ENCODE data around the gene CFDP1. TPM values are rescaled to one million over a fixed set of nuclear protein-coding genes. Genes with fewer than 3 reads are reported as not detected.
"Not testable (repeated sequence)": the region's sequence is repeated elsewhere in the genome, so short reads cannot be mapped to it uniquely, and the experiment has no call there.

Gene CFDP1
- total RNA-seq, 1 experiment from 2014 or later, result 32.1 TPM

DNA sequence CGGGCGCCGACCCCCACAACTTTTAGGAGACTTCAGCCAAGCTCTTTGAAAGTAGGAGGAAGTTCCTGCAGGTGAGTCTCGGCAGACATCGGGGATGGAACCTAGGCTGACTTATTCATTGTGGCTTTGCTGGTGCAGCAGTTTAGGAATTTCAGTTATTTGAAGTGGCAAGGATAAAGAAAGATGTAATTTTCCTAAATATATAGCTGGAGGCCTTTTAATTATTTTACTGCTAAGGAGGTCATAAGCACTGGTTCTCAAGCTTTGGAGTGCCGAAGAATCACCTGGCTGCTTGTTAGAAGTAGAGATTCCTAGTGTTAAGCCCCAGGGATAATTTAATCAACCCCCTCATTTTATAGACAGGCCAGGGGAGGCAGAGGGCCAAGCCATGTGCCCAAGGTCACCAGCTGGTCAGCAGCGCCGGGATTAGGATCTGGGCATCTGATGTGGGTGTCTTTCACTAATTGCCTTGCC is 152.9 kb downstream of the CFDP1 start:
- ChIA-PET POLR2A (ENCODE audit: unreplicated experiment) (no interaction called here), CTCF (no interaction called here)
- Histone ChIP-seq H3F3A (ENCODE audit: low read length, unreplicated experiment) (no peaks in the 10 kb centered on the region), H3K27me3 (ENCODE audit: low read length) (no peaks in the 10 kb centered on the region), H2AFZ (ENCODE audit: low read length) (no peak overlapping the region), H3K4me1 (ENCODE audit: insufficient read depth, low read length) (peaks cover 6% of the 10 kb centered on the region; the same call in 1 of the 2 replicates), H3K9me2 (replicated peaks; ENCODE audit: low read length) (no peaks in the 10 kb centered on the region), H3K36me3 (ENCODE audit: low read depth, low read length) (no peaks in the 10 kb centered on the region), H3K4me2 (ENCODE audit: low read length) (no peak overlapping the region), H3K79me2 (ENCODE audit: low read length) (no peaks in the 10 kb centered on the region), H3K27ac (ENCODE audit: low read length) (no peak overlapping the region), H4K20me1 (ENCODE audit: low read length) (no peaks in the 10 kb centered on the region), H3K9ac (ENCODE audit: low read length) (no peak overlapping the region), H3K9me3 (ENCODE audit: low read length) (no peaks in the 10 kb centered on the region), H3K4me3 (ENCODE audit: low read length) (no peak overlapping the region)
- ATAC-seq, result no peak
- BruUV-seq (replicated peaks), result no TSS peak
- TF ChIP-seq CTCF (conservative IDR thresholded peaks at IDR 0.05; ENCODE audit: low read depth, low read length) (no peak), EZH2 (IDR thresholded peaks at IDR 0.05; ENCODE audit: low read length, unreplicated experiment) (no peak), EZH2phosphoT487 (IDR thresholded peaks at IDR 0.05; ENCODE audit: borderline replicate concordance, low read length) (no peak)
- DNase-seq, result no peak
- intact Hi-C loops (cut with micrococcal nuclease), result no loop called here

DNA sequence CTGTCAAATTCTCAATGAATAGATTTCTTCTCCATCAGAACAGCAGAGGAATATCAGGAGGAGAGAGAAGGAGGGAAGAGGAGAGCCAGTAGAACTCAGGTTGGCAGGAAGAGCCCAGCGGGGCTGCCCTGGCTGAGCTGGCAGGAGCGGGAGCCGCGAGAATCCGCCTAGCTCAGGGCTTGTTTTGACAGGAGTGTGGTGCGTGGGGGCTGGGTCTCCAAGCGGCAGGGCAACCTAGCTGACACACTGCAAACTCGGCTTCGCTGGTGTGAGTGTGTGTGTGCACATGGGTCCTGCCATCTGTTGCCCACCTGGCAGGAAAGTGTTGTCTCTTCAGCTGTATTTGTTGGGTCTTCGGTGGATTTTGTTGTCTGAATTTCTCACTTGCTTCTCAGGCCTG is 154.0 kb downstream of the CFDP1 start:
- no peak overlapping the region for H3K4me3 ChIP-seq (ENCODE audit: low read length)
- no peaks in the 10 kb centered on the region for H3K27me3 ChIP-seq (ENCODE audit: low read length)
- H3F3A ChIP-seq (ENCODE audit: low read length, unreplicated experiment), result no peaks in the 10 kb centered on the region
- intact Hi-C loops (cut with micrococcal nuclease), result no loop called here
- no peak for TF ChIP-seq EZH2phosphoT487 (IDR thresholded peaks at IDR 0.05; ENCODE audit: borderline replicate concordance, low read length)
- TF ChIP-seq CTCF (conservative IDR thresholded peaks at IDR 0.05; ENCODE audit: low read depth, low read length), result no peak
- no peak for TF ChIP-seq EZH2 (IDR thresholded peaks at IDR 0.05; ENCODE audit: low read length, unreplicated experiment)
- BruUV-seq (replicated peaks), result no TSS peak
- no peaks in the 10 kb centered on the region for H3K36me3 ChIP-seq (ENCODE audit: low read depth, low read length)
- DNase-seq (peak; percentile 34), ATAC-seq (peak; percentile 56)
- H3K27ac ChIP-seq (ENCODE audit: low read length), result no peak overlapping the region
- H3K4me2 ChIP-seq (ENCODE audit: low read length), result peak overlapping the region; percentile 40
- ChIA-PET POLR2A (ENCODE audit: unreplicated experiment) (no interaction called here), CTCF (no interaction called here)
- no peak overlapping the region for H3K9ac ChIP-seq (ENCODE audit: low read length)
- H2AFZ ChIP-seq (ENCODE audit: low read length), result peak overlapping the region; percentile 55; the same call in 1 of the 2 replicates
- H3K4me1 ChIP-seq (ENCODE audit: insufficient read depth, low read length), result peaks cover 6% of the 10 kb centered on the region; the same call in 1 of the 2 replicates
- no peaks in the 10 kb centered on the region for H3K79me2 ChIP-seq (ENCODE audit: low read length)
- no peaks in the 10 kb centered on the region for H3K9me3 ChIP-seq (ENCODE audit: low read length)
- no peaks in the 10 kb centered on the region for H4K20me1 ChIP-seq (ENCODE audit: low read length)
- H3K9me2 ChIP-seq (replicated peaks; ENCODE audit: low read length), result no peaks in the 10 kb centered on the region

DNA sequence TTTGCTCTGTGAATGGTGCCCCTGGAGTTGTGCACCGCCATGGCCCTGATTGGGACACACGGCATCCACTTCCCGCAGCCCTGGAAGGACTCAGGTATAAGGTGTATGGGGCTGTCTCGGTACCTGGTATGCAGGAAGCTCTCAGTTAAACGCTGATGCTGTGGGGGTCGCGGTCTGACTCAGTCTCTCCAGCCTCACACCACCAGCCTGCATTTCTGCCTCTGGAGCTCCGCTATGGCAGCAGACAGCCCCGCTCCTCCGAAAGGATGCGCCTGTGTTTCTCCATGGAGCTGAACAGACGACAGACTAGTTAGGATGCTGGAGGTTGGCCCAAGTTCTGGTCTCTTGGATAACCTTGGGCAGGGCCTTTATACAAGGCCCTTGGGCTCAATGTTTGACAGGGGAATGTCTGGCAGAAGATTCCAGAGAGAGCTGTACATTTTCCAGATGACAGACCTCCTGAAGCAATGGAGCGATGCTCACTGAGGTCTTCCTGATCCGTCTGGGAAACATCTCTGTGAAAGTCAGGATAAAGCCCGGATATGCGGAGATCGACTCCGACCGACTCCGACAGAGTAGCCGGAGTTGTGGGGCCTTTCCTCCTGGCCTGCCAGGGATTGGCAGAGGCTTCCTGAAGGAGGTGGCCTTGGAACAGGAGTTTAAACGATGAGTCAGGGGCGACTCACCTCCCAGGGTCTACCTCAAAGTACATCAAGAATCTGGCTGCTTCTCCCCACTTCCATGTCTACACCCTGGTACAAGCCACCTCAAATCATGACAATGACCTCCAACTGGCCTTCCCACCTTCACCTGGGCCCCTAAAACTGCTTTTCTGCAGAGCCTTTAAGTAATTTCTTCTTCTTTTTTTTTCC is 160.0 kb downstream of the CFDP1 start:
- Histone ChIP-seq H3K9me3 (ENCODE audit: low read length) (no peaks in the 10 kb centered on the region), H3K9ac (ENCODE audit: low read length) (no peak overlapping the region), H3K4me3 (ENCODE audit: low read length) (no peak overlapping the region), H3K9me2 (replicated peaks; ENCODE audit: low read length) (no peaks in the 10 kb centered on the region), H3F3A (ENCODE audit: low read length, unreplicated experiment) (no peaks in the 10 kb centered on the region), H3K4me1 (ENCODE audit: insufficient read depth, low read length) (peaks cover 7% of the 10 kb centered on the region; the same call in 1 of the 2 replicates), H3K27me3 (ENCODE audit: low read length) (no peaks in the 10 kb centered on the region), H3K27ac (ENCODE audit: low read length) (no peak overlapping the region), H4K20me1 (ENCODE audit: low read length) (no peaks in the 10 kb centered on the region), H3K36me3 (ENCODE audit: low read depth, low read length) (no peaks in the 10 kb centered on the region), H3K79me2 (ENCODE audit: low read length) (no peaks in the 10 kb centered on the region), H2AFZ (ENCODE audit: low read length) (no peak overlapping the region), H3K4me2 (ENCODE audit: low read length) (no peak overlapping the region)
- POLR2A ChIA-PET (ENCODE audit: unreplicated experiment), result no interaction called here
- ATAC-seq (peak; percentile 77), DNase-seq (peak; percentile 59)
- intact Hi-C loops (cut with micrococcal nuclease), result no loop called here
- TF ChIP-seq CTCF (conservative IDR thresholded peaks at IDR 0.05; ENCODE audit: low read depth, low read length) (no peak), EZH2phosphoT487 (IDR thresholded peaks at IDR 0.05; ENCODE audit: borderline replicate concordance, low read length) (no peak), EZH2 (IDR thresholded peaks at IDR 0.05; ENCODE audit: low read length, unreplicated experiment) (no peak)
- BruUV-seq (replicated peaks), result no TSS peak
- CTCF ChIA-PET, result no interaction called here

DNA sequence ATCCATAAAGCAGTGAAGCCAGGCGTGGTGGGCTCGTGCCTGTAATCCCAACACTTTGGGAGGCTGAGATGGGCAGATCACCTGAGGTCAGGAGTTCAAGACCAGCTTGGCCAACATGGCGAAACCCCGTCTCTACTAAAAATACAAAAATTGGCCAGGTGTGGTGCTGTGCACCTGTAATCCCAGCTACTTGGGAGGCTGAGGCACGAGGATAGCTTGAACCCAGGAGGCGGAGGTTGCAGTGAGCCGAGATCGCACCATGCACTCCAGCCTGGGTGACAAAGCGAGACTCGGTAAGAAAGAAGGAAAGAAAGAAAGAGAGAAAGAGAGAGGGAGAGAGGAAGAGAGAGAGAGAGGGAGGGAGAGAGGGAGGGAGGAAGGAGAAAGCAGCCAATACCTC is 160.7 kb downstream of the CFDP1 start:
- H3K9me2 ChIP-seq (replicated peaks; ENCODE audit: low read length); H3K4me3 ChIP-seq (ENCODE audit: low read length); H3F3A ChIP-seq (ENCODE audit: low read length, unreplicated experiment); H3K27me3 ChIP-seq (ENCODE audit: low read length); H3K9me3 ChIP-seq (ENCODE audit: low read length); H3K27ac ChIP-seq (ENCODE audit: low read length); H3K36me3 ChIP-seq (ENCODE audit: low read depth, low read length); H3K9ac ChIP-seq (ENCODE audit: low read length); H3K79me2 ChIP-seq (ENCODE audit: low read length); H2AFZ ChIP-seq (ENCODE audit: low read length); H3K4me2 ChIP-seq (ENCODE audit: low read length); CTCF ChIA-PET; POLR2A ChIA-PET (ENCODE audit: unreplicated experiment); BruUV-seq (replicated peaks); DNase-seq; ATAC-seq; H4K20me1 ChIP-seq (ENCODE audit: low read length); intact Hi-C loops (cut with micrococcal nuclease): not testable (repeated sequence)
- H3K4me1 ChIP-seq (ENCODE audit: insufficient read depth, low read length), result peaks cover 14% of the 10 kb centered on the region

All from PC-3 (cell line).